Measurements from ENCODE around the gene SFXN3.

SFXN3 gene

GRCh38 chr10:101060036-101060950 is 29.3 kb downstream of the SFXN3 start:
- DNase-seq (ENCODE audit: low read depth), result peak; percentile 91

- DNase-seq (ENCODE audit: low read depth), result peak; percentile 77
These were observed 30.1 kb downstream of the SFXN3 start for GRCh38 chr10:101060951-101061623.

GRCh38 chr10:101061624-101062231 is 30.7 kb downstream of the SFXN3 start, which contains the start of gene KAZALD1:
KAZALD1 (plus strand) TSS chr10:101061989; CDS start chr10:101062593, 604 bp downstream.
- DNase-seq (ENCODE audit: low read depth), result no peak

- DNase-seq (ENCODE audit: low read depth), result no peak
These were observed 31.4 kb downstream of the SFXN3 start for GRCh38 chr10:101062232-101063049.

GRCh38 chr10:101063050-101063525 is 32.1 kb downstream of the SFXN3 start:
- DNase-seq (ENCODE audit: low read depth), result no peak

- DNase-seq (ENCODE audit: low read depth), result no peak
These were observed 32.7 kb downstream of the SFXN3 start for GRCh38 chr10:101063548-101064414.

- DNase-seq (ENCODE audit: low read depth), result no peak
These were observed 33.5 kb downstream of the SFXN3 start for GRCh38 chr10:101064415-101065030.

GRCh38 chr10:101065481-101066145 is 34.6 kb downstream of the SFXN3 start:
- no peak for DNase-seq (ENCODE audit: low read depth)

GRCh38 chr10:101066146-101066895 is 35.3 kb downstream of the SFXN3 start:
- DNase-seq (ENCODE audit: low read depth), result no peak

GRCh38 chr10:101066896-101067355 is 35.9 kb downstream of the SFXN3 start:
- no peak for DNase-seq (ENCODE audit: low read depth)

GRCh38 chr10:101067356-101068083 is 36.5 kb downstream of the SFXN3 start:
- DNase-seq (ENCODE audit: low read depth), result no peak

- DNase-seq (ENCODE audit: low read depth), result no peak
These were observed 38.4 kb downstream of the SFXN3 start for GRCh38 chr10:101069441-101069840.

- DNase-seq (ENCODE audit: low read depth), result no peak
These were observed 39.1 kb downstream of the SFXN3 start for GRCh38 chr10:101070098-101070497.

GRCh38 chr10:101071267-101071884 is 40.3 kb downstream of the SFXN3 start:
- DNase-seq (ENCODE audit: low read depth), result no peak

GRCh38 chr10:101071885-101072433 is 40.9 kb downstream of the SFXN3 start:
- DNase-seq (ENCODE audit: low read depth), result no peak

- DNase-seq (ENCODE audit: low read depth), result no peak
These were observed 41.9 kb downstream of the SFXN3 start for GRCh38 chr10:101072923-101073322.

GRCh38 chr10:101073631-101074030 is 42.6 kb downstream of the SFXN3 start:
- no peak for DNase-seq (ENCODE audit: low read depth)

Data from GM04504 (cell line).